HepG2 (cell line): ENCODE results near the gene TTLL4. TPM values are rescaled to one million over a fixed set of nuclear protein-coding genes. Genes with fewer than 3 reads are reported as not detected.

Experiments
- ARNT2 ChIP-seq: sonication (generic); formaldehyde crosslinking; IDR thresholded peaks from 2 replicates; pipeline ENCODE4 v1.8.0; 2022; ENCODE audit warnings: mild to moderate bottlenecking, low read depth, missing genetic modification reagents, moderate library complexity
- ELF3 ChIP-seq: IDR thresholded peaks from 2 replicates; pipeline ENCODE4 v1.6.1; 2016; ENCODE audit warnings: missing genetic modification reagents, missing compliant biosample characterization
- HMGA1 ChIP-seq: sonication (generic); formaldehyde crosslinking; conservative IDR thresholded peaks from 2 replicates; pipeline ENCODE4 v1.4.0; 2020; ENCODE audit warnings: missing genetic modification reagents
- HNRNPK ChIP-seq: fragments of 200-400 bp; formaldehyde crosslinking; IDR thresholded peaks from 2 replicates; pipeline ENCODE4 v1.6.1; 2018; ENCODE audit warnings: low read length, low read depth, moderate library complexity, mild to moderate bottlenecking; ENCODE audit not compliant: poor library complexity, severe bottlenecking
- MYC ChIP-seq: sonication (generic); formaldehyde crosslinking; IDR thresholded peaks from 2 replicates; pipeline ENCODE4 v1.9.0; 2021; ENCODE audit warnings: missing genetic modification reagents, borderline replicate concordance
- NCOR1 ChIP-seq: fragments of 200-600 bp; sonication (generic); IDR thresholded peaks from 2 replicates; pipeline ENCODE4 v1.7.0; 2017; ENCODE audit warnings: antibody characterized with exemption, low read length, borderline replicate concordance
- NFE2 ChIP-seq: sonication (generic); formaldehyde crosslinking; IDR thresholded peaks from 2 replicates; pipeline ENCODE4 v1.4.0; 2020; ENCODE audit warnings: missing genetic modification reagents
- RCOR2 ChIP-seq: IDR thresholded peaks from 2 replicates; pipeline ENCODE4 v1.6.1; 2016; ENCODE audit warnings: missing biosample characterization, missing genetic modification reagents
- SOX5 ChIP-seq: IDR thresholded peaks from 2 replicates; pipeline ENCODE4 v1.6.1; 2016; ENCODE audit warnings: borderline replicate concordance
- ZBTB7A ChIP-seq: sonication (generic); formaldehyde crosslinking; IDR thresholded peaks from 2 replicates; pipeline ENCODE4 v1.8.0; 2022; ENCODE audit warnings: mild to moderate bottlenecking, missing genetic modification reagents
- ZFP90 ChIP-seq: sonication (generic); formaldehyde crosslinking; IDR thresholded peaks from 2 replicates; pipeline ENCODE4 v1.8.0; 2022; ENCODE audit warnings: missing genetic modification reagents, mild to moderate bottlenecking, inconsistent platforms, borderline replicate concordance
- ZNF253 ChIP-seq: sonication (generic); formaldehyde crosslinking; IDR thresholded peaks from 2 replicates; pipeline ENCODE4 v1.8.0; 2022; ENCODE audit warnings: mild to moderate bottlenecking, missing genetic modification reagents, borderline replicate concordance
- ZNF547 ChIP-seq: sonication (generic); formaldehyde crosslinking; IDR thresholded peaks from 2 replicates; pipeline ENCODE4 v1.5.1; 2020; ENCODE audit warnings: mild to moderate bottlenecking, missing genetic modification reagents
- polyA plus RNA-seq, 8 experiments: library from polyadenylated mRNA; depleted of rRNA in 3 of 8; stranded (reverse) in 7 of 8; unstranded in 1 of 8; fragments of >200 nt; fragmentation: Illumina TruSeq in 4 of 8; extraction: Trizol in 4 of 8; gene quantifications; 2 replicates each; pipeline versions ENCODE4 v1.2.1 to v1.2.3, GENCODE V29; 2011 to 2016; ENCODE audit warnings: low read depth in 4 of 8, missing spikeins in 1 of 8, mixed read lengths in 1 of 8; ENCODE audit not compliant: insufficient read depth in 1 of 8
- total RNA-seq, 5 experiments: library from RNA; depleted of rRNA; stranded (reverse); fragments of >200 nt; fragmentation: Illumina TruSeq; extraction: Trizol; gene quantifications; 2 replicates each; pipeline ENCODE4 v1.2.3, GENCODE V29; 2016; ENCODE audit warnings: low read depth in 1 of 5
- TF ChIP-seq, protein P1 (sequence below): sonication (generic); formaldehyde crosslinking; IDR thresholded peaks from 2 replicates; pipeline ENCODE4 v1.8.0; 2023; ENCODE audit warnings: mild to moderate bottlenecking, missing genetic modification reagents
- TF ChIP-seq, protein P2 (sequence below): sonication (generic); formaldehyde crosslinking; IDR thresholded peaks from 2 replicates; pipeline ENCODE4 v1.4.0; 2020; ENCODE audit warnings: missing genetic modification reagents, borderline replicate concordance
- TF ChIP-seq, protein P3 (sequence below): sonication (generic); formaldehyde crosslinking; IDR thresholded peaks from 2 replicates; pipeline ENCODE4 v1.5.0; 2020; ENCODE audit warnings: mild to moderate bottlenecking, missing genetic modification reagents, borderline replicate concordance
- TF ChIP-seq, protein P4 (sequence below): sonication (generic); IDR thresholded peaks from 2 replicates; pipeline ENCODE4 v1.6.1; 2016; ENCODE audit warnings: low read depth, borderline replicate concordance

Gene TTLL4
- total and polyA plus RNA-seq, 2 of the 13 experiments (the other 11 are each of a cell fraction or from before 2014, with no cell fraction given): 77.5 to 84.6 TPM

DNA sequence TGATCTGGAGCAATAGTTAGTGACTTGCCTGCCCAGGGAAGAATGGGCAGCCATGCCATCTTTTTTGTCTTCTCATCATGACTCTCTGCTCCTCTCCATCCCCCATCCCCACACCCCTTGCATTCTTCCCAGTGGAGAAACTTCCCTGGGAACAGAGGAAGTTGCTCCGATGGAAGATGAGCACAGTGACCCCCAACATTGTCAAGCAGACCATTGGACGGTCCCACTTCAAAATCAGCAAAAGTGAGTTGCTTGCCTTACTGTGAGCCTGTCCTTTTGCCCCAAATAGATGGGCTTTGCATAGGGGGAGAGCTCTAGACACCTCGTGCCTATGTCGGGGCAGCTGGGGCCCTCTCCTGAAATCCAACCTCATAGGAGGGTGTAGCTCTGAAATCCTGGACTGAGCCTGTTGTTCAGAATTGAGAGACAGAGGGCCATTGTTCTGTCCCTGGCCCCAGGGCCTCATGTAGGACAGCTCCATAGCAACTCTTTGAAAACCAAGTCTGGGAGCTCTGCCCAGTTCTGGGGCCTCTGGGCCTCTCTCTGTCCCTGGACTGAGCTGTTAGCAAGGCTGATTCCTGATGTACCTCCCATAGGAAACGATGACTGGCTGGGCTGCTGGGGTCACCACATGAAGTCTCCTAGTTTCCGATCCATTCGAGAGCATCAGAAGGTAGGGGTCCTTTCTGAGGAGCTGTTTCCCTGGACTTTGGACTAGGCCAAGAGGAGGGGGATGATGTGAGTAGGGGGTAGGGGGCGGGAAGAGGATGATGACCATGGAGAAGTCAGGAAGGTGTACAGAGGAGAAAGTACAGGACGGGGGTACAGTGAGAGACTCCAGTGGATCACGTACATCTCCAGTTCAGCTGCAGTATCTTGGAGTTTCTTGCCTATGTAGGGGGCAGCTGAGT, 35.2 kb downstream of the TTLL4 start (continued):
- TF ChIP-seq, protein P1, sequence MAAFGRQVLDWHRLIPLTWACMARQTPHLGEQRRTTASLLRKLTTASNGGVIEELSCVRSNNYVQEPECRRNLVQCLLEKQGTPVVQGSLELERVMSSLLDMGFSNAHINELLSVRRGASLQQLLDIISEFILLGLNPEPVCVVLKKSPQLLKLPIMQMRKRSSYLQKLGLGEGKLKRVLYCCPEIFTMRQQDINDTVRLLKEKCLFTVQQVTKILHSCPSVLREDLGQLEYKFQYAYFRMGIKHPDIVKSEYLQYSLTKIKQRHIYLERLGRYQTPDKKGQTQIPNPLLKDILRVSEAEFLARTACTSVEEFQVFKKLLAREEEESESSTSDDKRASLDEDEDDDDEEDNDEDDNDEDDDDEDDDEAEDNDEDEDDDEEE: no peak
- peak; percentile 68 for TF ChIP-seq ELF3 (CRISPR knock-in tag)
- TF ChIP-seq RCOR2 (CRISPR knock-in tag): peak; percentile 55
- TF ChIP-seq, protein P2, sequence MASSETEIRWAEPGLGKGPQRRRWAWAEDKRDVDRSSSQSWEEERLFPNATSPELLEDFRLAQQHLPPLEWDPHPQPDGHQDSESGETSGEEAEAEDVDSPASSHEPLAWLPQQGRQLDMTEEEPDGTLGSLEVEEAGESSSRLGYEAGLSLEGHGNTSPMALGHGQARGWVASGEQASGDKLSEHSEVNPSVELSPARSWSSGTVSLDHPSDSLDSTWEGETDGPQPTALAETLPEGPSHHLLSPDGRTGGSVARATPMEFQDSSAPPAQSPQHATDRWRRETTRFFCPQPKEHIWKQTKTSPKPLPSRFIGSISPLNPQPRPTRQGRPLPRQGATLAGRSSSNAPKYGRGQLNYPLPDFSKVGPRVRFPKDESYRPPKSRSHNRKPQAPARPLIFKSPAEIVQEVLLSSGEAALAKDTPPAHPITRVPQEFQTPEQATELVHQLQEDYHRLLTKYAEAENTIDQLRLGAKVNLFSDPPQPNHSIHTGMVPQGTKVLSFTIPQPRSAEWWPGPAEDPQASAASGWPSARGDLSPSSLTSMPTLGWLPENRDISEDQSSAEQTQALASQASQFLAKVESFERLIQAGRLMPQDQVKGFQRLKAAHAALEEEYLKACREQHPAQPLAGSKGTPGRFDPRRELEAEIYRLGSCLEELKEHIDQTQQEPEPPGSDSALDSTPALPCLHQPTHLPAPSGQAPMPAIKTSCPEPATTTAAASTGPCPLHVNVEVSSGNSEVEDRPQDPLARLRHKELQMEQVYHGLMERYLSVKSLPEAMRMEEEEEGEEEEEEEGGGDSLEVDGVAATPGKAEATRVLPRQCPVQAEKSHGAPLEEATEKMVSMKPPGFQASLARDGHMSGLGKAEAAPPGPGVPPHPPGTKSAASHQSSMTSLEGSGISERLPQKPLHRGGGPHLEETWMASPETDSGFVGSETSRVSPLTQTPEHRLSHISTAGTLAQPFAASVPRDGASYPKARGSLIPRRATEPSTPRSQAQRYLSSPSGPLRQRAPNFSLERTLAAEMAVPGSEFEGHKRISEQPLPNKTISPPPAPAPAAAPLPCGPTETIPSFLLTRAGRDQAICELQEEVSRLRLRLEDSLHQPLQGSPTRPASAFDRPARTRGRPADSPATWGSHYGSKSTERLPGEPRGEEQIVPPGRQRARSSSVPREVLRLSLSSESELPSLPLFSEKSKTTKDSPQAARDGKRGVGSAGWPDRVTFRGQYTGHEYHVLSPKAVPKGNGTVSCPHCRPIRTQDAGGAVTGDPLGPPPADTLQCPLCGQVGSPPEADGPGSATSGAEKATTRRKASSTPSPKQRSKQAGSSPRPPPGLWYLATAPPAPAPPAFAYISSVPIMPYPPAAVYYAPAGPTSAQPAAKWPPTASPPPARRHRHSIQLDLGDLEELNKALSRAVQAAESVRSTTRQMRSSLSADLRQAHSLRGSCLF (CRISPR knock-in tag): no peak
- peak; percentile 65; the same call in 1 of the 2 replicates for TF ChIP-seq NCOR1
- no peak for TF ChIP-seq ZNF253 (CRISPR knock-in tag)
- peak; percentile 50 for TF ChIP-seq ZFP90 (CRISPR knock-in tag)
- TF ChIP-seq ARNT2 (CRISPR knock-in tag): no peak
- no peak for TF ChIP-seq HMGA1
- TF ChIP-seq, protein P3, sequence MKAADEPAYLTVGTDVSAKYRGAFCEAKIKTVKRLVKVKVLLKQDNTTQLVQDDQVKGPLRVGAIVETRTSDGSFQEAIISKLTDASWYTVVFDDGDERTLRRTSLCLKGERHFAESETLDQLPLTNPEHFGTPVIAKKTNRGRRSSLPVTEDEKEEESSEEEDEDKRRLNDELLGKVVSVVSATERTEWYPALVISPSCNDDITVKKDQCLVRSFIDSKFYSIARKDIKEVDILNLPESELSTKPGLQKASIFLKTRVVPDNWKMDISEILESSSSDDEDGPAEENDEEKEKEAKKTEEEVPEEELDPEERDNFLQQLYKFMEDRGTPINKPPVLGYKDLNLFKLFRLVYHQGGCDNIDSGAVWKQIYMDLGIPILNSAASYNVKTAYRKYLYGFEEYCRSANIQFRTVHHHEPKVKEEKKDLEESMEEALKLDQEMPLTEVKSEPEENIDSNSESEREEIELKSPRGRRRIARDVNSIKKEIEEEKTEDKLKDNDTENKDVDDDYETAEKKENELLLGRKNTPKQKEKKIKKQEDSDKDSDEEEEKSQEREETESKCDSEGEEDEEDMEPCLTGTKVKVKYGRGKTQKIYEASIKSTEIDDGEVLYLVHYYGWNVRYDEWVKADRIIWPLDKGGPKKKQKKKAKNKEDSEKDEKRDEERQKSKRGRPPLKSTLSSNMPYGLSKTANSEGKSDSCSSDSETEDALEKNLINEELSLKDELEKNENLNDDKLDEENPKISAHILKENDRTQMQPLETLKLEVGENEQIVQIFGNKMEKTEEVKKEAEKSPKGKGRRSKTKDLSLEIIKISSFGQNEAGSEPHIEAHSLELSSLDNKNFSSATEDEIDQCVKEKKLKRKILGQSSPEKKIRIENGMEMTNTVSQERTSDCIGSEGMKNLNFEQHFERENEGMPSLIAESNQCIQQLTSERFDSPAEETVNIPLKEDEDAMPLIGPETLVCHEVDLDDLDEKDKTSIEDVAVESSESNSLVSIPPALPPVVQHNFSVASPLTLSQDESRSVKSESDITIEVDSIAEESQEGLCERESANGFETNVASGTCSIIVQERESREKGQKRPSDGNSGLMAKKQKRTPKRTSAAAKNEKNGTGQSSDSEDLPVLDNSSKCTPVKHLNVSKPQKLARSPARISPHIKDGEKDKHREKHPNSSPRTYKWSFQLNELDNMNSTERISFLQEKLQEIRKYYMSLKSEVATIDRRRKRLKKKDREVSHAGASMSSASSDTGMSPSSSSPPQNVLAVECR (CRISPR knock-in tag): peak; percentile 57; the same call in 1 of the 2 replicates
- TF ChIP-seq MYC (CRISPR knock-in tag): peak; percentile 53
- TF ChIP-seq ZBTB7A (CRISPR knock-in tag): peak; percentile 17; the same call in 1 of the 2 replicates
- peak; percentile 77 for TF ChIP-seq HNRNPK
- TF ChIP-seq NFE2 (CRISPR knock-in tag): 0 out of 2 replicates have a peak, but pooled peaks have one; percentile 35
- TF ChIP-seq SOX5 (CRISPR knock-in tag): peak; percentile 93
- TF ChIP-seq, protein P4, sequence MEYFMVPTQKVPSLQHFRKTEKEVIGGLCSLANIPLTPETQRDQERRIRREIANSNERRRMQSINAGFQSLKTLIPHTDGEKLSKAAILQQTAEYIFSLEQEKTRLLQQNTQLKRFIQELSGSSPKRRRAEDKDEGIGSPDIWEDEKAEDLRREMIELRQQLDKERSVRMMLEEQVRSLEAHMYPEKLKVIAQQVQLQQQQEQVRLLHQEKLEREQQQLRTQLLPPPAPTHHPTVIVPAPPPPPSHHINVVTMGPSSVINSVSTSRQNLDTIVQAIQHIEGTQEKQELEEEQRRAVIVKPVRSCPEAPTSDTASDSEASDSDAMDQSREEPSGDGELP: peak; percentile 59; the same call in 1 of the 2 replicates
- TF ChIP-seq ZNF547 (CRISPR knock-in tag): peak; percentile 69
